H1 (cell line): ENCODE measurements around the gene ANKRD24. TPM values are rescaled to one million over a fixed set of nuclear protein-coding genes. Genes with fewer than 3 reads are reported as not detected.

Experiments
- CTCF ChIA-PET: fragments of 300-600 bp; sonication (Branson Sonifier 250); formaldehyde crosslinking; loops from one replicate; lab custom pipeline; 2021; ENCODE audit not compliant: partially characterized antibody; lab: Charles Lee
- POLR2A ChIA-PET: fragments of 300-600 bp; sonication (Branson Sonifier 250); formaldehyde crosslinking; loops from one replicate; lab custom pipeline; 2021; ENCODE audit warnings: inconsistent platforms; ENCODE audit not compliant: partially characterized antibody; lab: Charles Lee
- DNase-seq, 2 experiments: peaks; one replicate each; pipeline versions ENCODE4 v3.0.0 to v3.0.0-alpha.2; 2010 to 2022; ENCODE audit warnings: low spot score in 2 of 2, low read depth in 1 of 2, mixed read lengths in 1 of 2
- FAIRE-seq: peaks from 2 replicates; lab custom pipeline; 2011; peaks lifted over from hg19 to GRCh38; lab: Jason Lieb, UNC
- H2AFZ ChIP-seq: 2 replicates; pipeline ENCODE4 v1.8.1; 2012; ENCODE audit warnings: low read length, inconsistent platforms
- H2AK5ac ChIP-seq: 2 replicates; pipeline ENCODE4 v1.6.1; 2013; ENCODE audit warnings: low read depth, low read length
- H2BK120ac ChIP-seq: replicated peaks from 2 replicates; pipeline ENCODE3; 2013; ENCODE audit warnings: low read depth, low read length, inconsistent platforms
- H2BK12ac ChIP-seq: 2 replicates; pipeline ENCODE4 v1.6.1; 2013; ENCODE audit warnings: low read depth, low read length
- H2BK15ac ChIP-seq: 2 replicates; pipeline ENCODE4 v1.6.1; 2013; ENCODE audit warnings: low read length
- H2BK20ac ChIP-seq: 2 replicates; pipeline ENCODE4 v1.6.1; 2013; ENCODE audit warnings: low read length
- H2BK5ac ChIP-seq: 2 replicates; pipeline ENCODE4 v1.6.1; 2013; ENCODE audit warnings: low read depth, low read length
- H3K14ac ChIP-seq: 2 replicates; pipeline ENCODE4 v1.6.1; 2013; ENCODE audit warnings: inconsistent platforms; ENCODE audit not compliant: insufficient read length
- H3K18ac ChIP-seq: 2 replicates; pipeline ENCODE4 v1.6.1; 2013; ENCODE audit warnings: low read length; ENCODE audit errors: extremely low read depth
- H3K23ac ChIP-seq: 2 replicates; pipeline ENCODE4 v1.6.1; 2013; ENCODE audit warnings: inconsistent platforms; ENCODE audit not compliant: insufficient read length
- H3K23me2 ChIP-seq: 2 replicates; pipeline ENCODE4 v1.6.1; 2013; ENCODE audit warnings: low read depth, low read length
- H3K27ac ChIP-seq: 2 replicates; pipeline ENCODE4 v1.6.1; 2011; ENCODE audit warnings: low read depth, low read length, inconsistent platforms
- H3K27me3 ChIP-seq, 4 experiments: replicated peaks in 1 of 4; 1 replicate in 1 of 4; 2 replicates in 3 of 4; pipeline versions ENCODE4 v1.6.1 to v1.8.1; 2011 to 2013; ENCODE audit warnings: low read length in 3 of 4, mild to moderate bottlenecking in 3 of 4, inconsistent platforms in 2 of 4, mixed read lengths in 2 of 4, moderate library complexity in 1 of 4; ENCODE audit not compliant: control insufficient read depth in 3 of 4, insufficient read depth in 3 of 4; ENCODE audit errors: extremely low read depth in 1 of 4
- H3K36me3 ChIP-seq, 4 experiments: 2 replicates each; pipeline versions ENCODE4 v1.6.1 to v1.8.1; 2011 to 2013; ENCODE audit warnings: mild to moderate bottlenecking in 4 of 4, low read length in 3 of 4, moderate library complexity in 2 of 4, control low read depth in 1 of 4, inconsistent platforms in 1 of 4; ENCODE audit not compliant: insufficient read depth in 4 of 4, control insufficient read depth in 2 of 4
- H3K4ac ChIP-seq: replicated peaks from 2 replicates; pipeline ENCODE3; 2013; ENCODE audit warnings: low read length, low read depth, mixed read lengths, inconsistent platforms; ENCODE audit not compliant: insufficient read length
- H3K4me1 ChIP-seq, 4 experiments: replicated peaks in 1 of 4; 1 replicate in 1 of 4; 2 replicates in 3 of 4; pipeline versions ENCODE4 v1.6.1 to v1.8.1; 2011 to 2013; ENCODE audit warnings: low read length in 3 of 4, inconsistent platforms in 2 of 4, mixed read lengths in 1 of 4; ENCODE audit not compliant: insufficient read depth in 4 of 4, control insufficient read depth in 3 of 4
- H3K4me2 ChIP-seq, 2 experiments: 2 replicates each; pipeline versions ENCODE4 v1.6.1 to v1.8.1; 2011 to 2013; ENCODE audit warnings: low read depth in 2 of 2, low read length in 2 of 2, control low read depth in 1 of 2, inconsistent platforms in 1 of 2, mild to moderate bottlenecking in 1 of 2; ENCODE audit not compliant: insufficient read depth in 1 of 2
- H3K4me3 ChIP-seq, 4 experiments: fragments of 200-600, 300-600 bp in 1 of 4; sonication (generic), shearing (Covaris generic), sonication (Bioruptor Twin) in 1 of 4; 2 replicates each; pipeline versions ENCODE4 v1.5.1 to v1.8.1; 2011 to 2016; ENCODE audit warnings: low read length in 4 of 4, low read depth in 3 of 4, control low read depth in 2 of 4, inconsistent platforms in 2 of 4, mild to moderate bottlenecking in 2 of 4, mixed read lengths in 1 of 4, moderate library complexity in 1 of 4; ENCODE audit not compliant: insufficient read depth in 2 of 4; ENCODE audit errors: extremely low read depth in 1 of 4
- H3K56ac ChIP-seq: replicated peaks from 2 replicates; pipeline ENCODE3; 2013; ENCODE audit warnings: low read depth, mild to moderate bottlenecking, mixed read lengths, low read length, inconsistent platforms; ENCODE audit not compliant: insufficient read length
- H3K79me1 ChIP-seq: 2 replicates; pipeline ENCODE4 v1.6.1; 2013; ENCODE audit warnings: low read depth, low read length, control low read depth
- H3K79me2 ChIP-seq, 2 experiments: 2 replicates each; pipeline versions ENCODE4 v1.6.1 to v1.8.1; 2012 to 2013; ENCODE audit warnings: low read length in 2 of 2, mild to moderate bottlenecking in 2 of 2, inconsistent platforms in 1 of 2; ENCODE audit not compliant: insufficient read depth in 2 of 2, control insufficient read depth in 1 of 2
- H3K9ac ChIP-seq, 4 experiments: replicated peaks in 1 of 4; 1 replicate in 1 of 4; 2 replicates in 3 of 4; pipeline versions ENCODE4 v1.6.1 to v1.8.1; 2011 to 2013; ENCODE audit warnings: low read depth in 3 of 4, low read length in 3 of 4, control low read depth in 2 of 4, mild to moderate bottlenecking in 2 of 4, moderate library complexity in 2 of 4, inconsistent platforms in 1 of 4; ENCODE audit errors: extremely low read depth in 1 of 4
- H3K9me3 ChIP-seq, 2 experiments: 2 replicates each; pipeline versions ENCODE4 v1.6.1 to v1.8.1; 2012 to 2013; ENCODE audit warnings: mild to moderate bottlenecking in 2 of 2, moderate library complexity in 2 of 2, control low read depth in 1 of 2, inconsistent platforms in 1 of 2, low read depth in 1 of 2, low read length in 1 of 2, mixed read lengths in 1 of 2; ENCODE audit not compliant: insufficient read depth in 2 of 2
- H4K20me1 ChIP-seq, 2 experiments: replicated peaks in 1 of 2; 2 replicates each; pipeline versions ENCODE3 to v1.8.1; 2011 to 2013; ENCODE audit warnings: inconsistent platforms in 2 of 2, low read length in 2 of 2, mild to moderate bottlenecking in 1 of 2; ENCODE audit not compliant: insufficient read depth in 2 of 2, control insufficient read depth in 1 of 2
- H4K5ac ChIP-seq: 2 replicates; pipeline ENCODE4 v1.6.1; 2013; ENCODE audit warnings: low read length, low read depth, mixed read lengths, inconsistent platforms; ENCODE audit not compliant: insufficient read length
- H4K8ac ChIP-seq: 2 replicates; pipeline ENCODE4 v1.8.0; 2013; ENCODE audit warnings: mild to moderate bottlenecking, moderate library complexity, low read length, inconsistent platforms; ENCODE audit not compliant: insufficient read depth; ENCODE audit errors: extremely low read depth
- H4K91ac ChIP-seq: replicated peaks from 2 replicates; pipeline ENCODE3; 2013; ENCODE audit warnings: low read length, mixed read lengths, inconsistent platforms; ENCODE audit not compliant: insufficient read length
- CBX5 ChIP-seq: fragments of 300-800, 300-1000 bp; sonication (generic); IDR thresholded peaks from 2 replicates; pipeline ENCODE4 v1.7.1; 2016; ENCODE audit warnings: antibody characterized with exemption, low read length, low read depth
- CBX8 ChIP-seq: fragments of 300-800, 300-1000 bp; sonication (generic); IDR thresholded peaks from 2 replicates; pipeline ENCODE4 v1.7.1; 2016; ENCODE audit warnings: low read depth, low read length, borderline replicate concordance
- CEBPB ChIP-seq: IDR thresholded peaks from 2 replicates; pipeline ENCODE4 v1.6.1; 2012; ENCODE audit warnings: low read depth, low read length
- GTF2F1 ChIP-seq: IDR thresholded peaks from 2 replicates; pipeline ENCODE4 v1.6.1; 2012; ENCODE audit warnings: low read depth, low read length, improper control_type of control experiment, borderline replicate concordance
- JUND ChIP-seq: IDR thresholded peaks from 2 replicates; pipeline ENCODE4 v1.6.1; 2011; ENCODE audit warnings: mild to moderate bottlenecking, improper control_type of control experiment, low read length
- KDM4A ChIP-seq: IDR thresholded peaks from one replicate; pipeline ENCODE4 v1.7.1; 2012; ENCODE audit warnings: low read depth, mild to moderate bottlenecking, moderate library complexity, low read length, inconsistent platforms; ENCODE audit not compliant: severe bottlenecking
- POLR2A ChIP-seq, 2 experiments: IDR thresholded peaks; 1 replicate in 1 of 2; 2 replicates in 1 of 2; pipeline ENCODE4 v1.6.1; 2011; ENCODE audit warnings: low read depth in 2 of 2, low read length in 2 of 2, mild to moderate bottlenecking in 2 of 2; ENCODE audit errors: control extremely low read depth in 1 of 2
- POLR2AphosphoS5 ChIP-seq: IDR thresholded peaks from 2 replicates; pipeline ENCODE4 v1.6.1; 2011; ENCODE audit warnings: low read depth, low read length
- POU5F1 ChIP-seq: IDR thresholded peaks from 2 replicates; pipeline ENCODE4 v1.6.1; 2011; ENCODE audit warnings: low read depth, mild to moderate bottlenecking, low read length, moderate library complexity
- RBBP5 ChIP-seq: IDR thresholded peaks from 2 replicates; pipeline ENCODE4 v1.7.1; 2012; ENCODE audit warnings: low read depth, mild to moderate bottlenecking, inconsistent platforms, low read length, moderate library complexity, borderline replicate concordance
- WGBS, 2 experiments: shearing (Covaris generic) in 1 of 2; methylation state at CpG; one replicate each; pipeline versions ENCODE4 v1.1.6 to v1.1.7; 2013 to 2015; ENCODE audit warnings: low lambda C conversion rate in 2 of 2, mixed read lengths in 2 of 2, inconsistent platforms in 1 of 2, low coverage in 1 of 2, missing lambda C conversion rate in 1 of 2; ENCODE audit not compliant: insufficient replicate concordance in 2 of 2, insufficient coverage in 1 of 2, insufficient read length in 1 of 2; ENCODE audit errors: extremely low coverage in 1 of 2, missing lambda C conversion rate in 1 of 2; 5-methylcytosine and 5-hydroxymethylcytosine counted together
- polyA plus RNA-seq, 7 experiments: library from polyadenylated mRNA; depleted of rRNA in 3 of 7; stranded (reverse) in 5 of 7; unstranded in 2 of 7; fragments of >200 nt in 5 of 7; fragments of 200-250 nt in 2 of 7; gene quantifications; 1 replicate in 5 of 7; 2 replicates in 1 of 7; 4 replicates in 1 of 7; pipeline versions ENCODE4 v1.2.1 to v1.2.3, GENCODE V29; 2011 to 2013; ENCODE audit warnings: missing spikeins in 2 of 7, mixed read lengths in 2 of 7
- total RNA-seq: library from RNA; stranded (reverse); fragmentation: NEBNext Ultra II Directional; extraction: Animal tissue kit (Norgen Biotek cat#: 25700); gene quantifications from 2 replicates; pipeline ENCODE4 v1.2.1, GENCODE V29; 2021

The ANKRD24 gene
- total and polyA plus RNA-seq, 2 of the 8 experiments (the other 6 are each of a cell fraction or from before 2014, with no cell fraction given) = 7.6 to 14.1 TPM

DNA sequence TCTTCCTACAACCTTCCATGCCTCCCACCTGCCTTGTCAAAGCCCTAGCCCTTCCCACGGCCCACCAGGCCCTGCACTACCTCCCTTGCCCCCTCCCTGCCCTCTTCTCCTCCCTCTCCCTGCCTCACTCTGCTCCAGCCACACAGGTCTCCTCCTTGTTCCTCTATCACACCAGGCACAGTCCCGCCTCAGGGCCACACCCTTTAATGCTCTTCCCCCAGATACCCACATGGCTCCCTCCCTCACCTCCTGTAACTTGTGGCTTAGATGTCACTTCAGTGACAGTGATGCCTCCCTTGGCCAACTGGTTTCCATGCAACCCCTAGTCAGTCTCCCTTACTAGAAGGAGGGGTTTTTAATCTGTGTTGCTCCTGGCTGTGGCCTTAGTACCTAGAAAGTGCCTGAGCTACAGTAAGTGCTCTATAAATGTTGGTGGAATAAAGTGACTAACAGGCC lies 1.4 kb upstream of the ANKRD24 start:
- peaks cover 0 to 3% (median under 1%) of the 10 kb centered on the region in 4 experiments; a peak in 2 of 7 replicates for H3K4me1 ChIP-seq
- H3K14ac ChIP-seq = no peak overlapping the region
- no peak overlapping the region for H3K27ac ChIP-seq
- H3K79me2 ChIP-seq = no peaks in the 10 kb centered on the region; a peak in 1 of 4 replicates
- H2BK15ac ChIP-seq = no peak overlapping the region
- peaks cover 13% of the 10 kb centered on the region for H3K23me2 ChIP-seq
- peak overlapping the region in 1 of 4 experiments; percentile 22; a peak in 2 of 7 replicates for H3K9ac ChIP-seq
- no peak overlapping the region for H4K91ac ChIP-seq
- H2BK120ac ChIP-seq = no peak overlapping the region
- H3K4me3 ChIP-seq = no peak overlapping the region
- DNase-seq = no peak
- no peaks in the 10 kb centered on the region; a peak in 2 of 8 replicates for H3K36me3 ChIP-seq
- no peak overlapping the region for H2BK5ac ChIP-seq
- no peak overlapping the region for H3K56ac ChIP-seq
- WGBS, 2 experiments = 87% methylated on average over 2 of the region's 2 CpGs; no CpG with 5 or more reads in 1 of the 2 experiments
- H4K5ac ChIP-seq = no peak overlapping the region
- no peak overlapping the region for H4K8ac ChIP-seq
- H3K4me2 ChIP-seq = peak overlapping the region; percentile 21 to 76; a peak in 2 of 4 replicates
- peaks cover 2% of the 10 kb centered on the region for H3K79me1 ChIP-seq
- no peaks in the 10 kb centered on the region for H3K9me3 ChIP-seq
- no peak overlapping the region for H2AFZ ChIP-seq
- H4K20me1 ChIP-seq = peaks cover 2 to 3% of the 10 kb centered on the region in 2 experiments
- no peak for FAIRE-seq
- no peaks in the 10 kb centered on the region for H3K27me3 ChIP-seq
- H3K18ac ChIP-seq = no peak overlapping the region
- ChIA-PET CTCF (no interaction called here), POLR2A (no interaction called here)
- H2AK5ac ChIP-seq = no peak overlapping the region
- H3K4ac ChIP-seq = no peak overlapping the region
- no peak overlapping the region for H2BK20ac ChIP-seq
- H2BK12ac ChIP-seq = no peak overlapping the region
- H3K23ac ChIP-seq = no peak overlapping the region
- TF ChIP-seq CBX8 = no peak
- no peak for TF ChIP-seq POU5F1
- TF ChIP-seq RBBP5 = no peak
- no peak for TF ChIP-seq GTF2F1
- no peak for TF ChIP-seq CBX5
- no peak for TF ChIP-seq POLR2AphosphoS5
- no peak for TF ChIP-seq POLR2A (IDR thresholded peaks at IDR 0.05; ENCODE audit: control extremely low read depth in 1 of 2, low read depth in 2 of 2, low read length in 2 of 2)
- no peak for TF ChIP-seq KDM4A
- TF ChIP-seq CEBPB = no peak
- TF ChIP-seq JUND = no peak
